Neuronal stem cell (in vitro differentiated cells): ENCODE results near the gene CLRN2.
"Not testable (repeated sequence)": the region's sequence is repeated elsewhere in the genome, so short reads cannot be mapped to it uniquely, and the experiment has no call there.

Source experiments
- DNase-seq: peaks from one replicate; pipeline ENCODE4 v3.0.0-alpha.2; 2013; ENCODE audit warnings: low spot score
- H2AFZ ChIP-seq: one replicate; pipeline ENCODE4 v1.6.1; 2013; ENCODE audit warnings: mild to moderate bottlenecking, low read length, inconsistent platforms
- H2AK5ac ChIP-seq: 2 replicates; pipeline ENCODE4 v1.6.1; 2013; ENCODE audit warnings: low read depth, mild to moderate bottlenecking, inconsistent platforms, low read length, moderate library complexity, mixed read lengths
- H2BK120ac ChIP-seq: 2 replicates; pipeline ENCODE4 v1.6.1; 2013; ENCODE audit warnings: low read depth, mild to moderate bottlenecking, inconsistent platforms, low read length, moderate library complexity, mixed read lengths
- H2BK12ac ChIP-seq: one replicate; pipeline ENCODE4 v1.6.1; 2013; ENCODE audit warnings: low read length, inconsistent platforms
- H2BK15ac ChIP-seq: 2 replicates; pipeline ENCODE4 v1.6.1; 2013; ENCODE audit warnings: mild to moderate bottlenecking, low read length, inconsistent platforms, mixed read lengths
- H2BK5ac ChIP-seq: one replicate; pipeline ENCODE4 v1.6.1; 2013; ENCODE audit warnings: inconsistent platforms, mild to moderate bottlenecking, low read length, moderate library complexity
- H3K14ac ChIP-seq: one replicate; pipeline ENCODE4 v1.6.1; 2013; ENCODE audit warnings: low read length, inconsistent platforms
- H3K18ac ChIP-seq: 2 replicates; pipeline ENCODE4 v1.6.1; 2013; ENCODE audit warnings: low read length, inconsistent platforms
- H3K23ac ChIP-seq: 2 replicates; pipeline ENCODE4 v1.6.1; 2013; ENCODE audit warnings: low read depth, mild to moderate bottlenecking, mixed read lengths, low read length, inconsistent platforms; ENCODE audit not compliant: poor library complexity
- H3K27ac ChIP-seq: replicated peaks from 3 replicates; pipeline ENCODE4 v1.5.1; 2013; ENCODE audit warnings: low read length, inconsistent platforms
- H3K27me3 ChIP-seq, 3 experiments: 2 replicates each; pipeline ENCODE4 v1.6.1; 2013; ENCODE audit warnings: low read length in 3 of 3, mild to moderate bottlenecking in 2 of 3, inconsistent platforms in 1 of 3, low read depth in 1 of 3, mixed read lengths in 1 of 3, moderate library complexity in 1 of 3; ENCODE audit not compliant: control insufficient read depth in 3 of 3, insufficient read depth in 3 of 3
- H3K36me3 ChIP-seq, 2 donors: replicated peaks in 1 of 2; 2 replicates each; pipeline ENCODE4 v1.6.1; 2013; ENCODE audit warnings: low read length in 2 of 2; ENCODE audit not compliant: control insufficient read depth in 2 of 2, insufficient read depth in 2 of 2
- H3K4ac ChIP-seq: 2 replicates; pipeline ENCODE4 v1.6.1; 2013; ENCODE audit warnings: inconsistent platforms, mild to moderate bottlenecking, low read length, moderate library complexity
- H3K4me1 ChIP-seq, 2 donors: 1 replicate in 1 of 2; 2 replicates in 1 of 2; pipeline ENCODE4 v1.6.1; 2013; ENCODE audit warnings: low read length in 2 of 2, low read depth in 1 of 2; ENCODE audit not compliant: control insufficient read depth in 2 of 2, insufficient read depth in 1 of 2
- H3K4me2 ChIP-seq: one replicate; pipeline ENCODE4 v1.6.1; 2013; ENCODE audit warnings: mild to moderate bottlenecking, low read length, inconsistent platforms; ENCODE audit not compliant: insufficient read depth, poor library complexity, severe bottlenecking
- H3K4me3 ChIP-seq, 2 donors: 2 replicates each; pipeline ENCODE4 v1.5.1; 2013; ENCODE audit warnings: low read length in 2 of 2, mild to moderate bottlenecking in 2 of 2, inconsistent platforms in 1 of 2, moderate library complexity in 1 of 2
- H3K79me1 ChIP-seq: one replicate; pipeline ENCODE4 v1.6.1; 2013; ENCODE audit warnings: low read depth, mild to moderate bottlenecking, inconsistent platforms, low read length, moderate library complexity
- H3K9ac ChIP-seq: one replicate; pipeline ENCODE4 v1.6.1; 2013; ENCODE audit warnings: mild to moderate bottlenecking, low read depth, low read length, inconsistent platforms; ENCODE audit not compliant: poor library complexity
- H3K9me3 ChIP-seq, 2 donors: replicated peaks in 1 of 2; 2 replicates each; pipeline versions ENCODE3 to v1.6.1; 2013; ENCODE audit warnings: low read length in 2 of 2, mild to moderate bottlenecking in 2 of 2, inconsistent platforms in 1 of 2, low read depth in 1 of 2, mixed read lengths in 1 of 2, moderate library complexity in 1 of 2; ENCODE audit not compliant: control insufficient read depth in 2 of 2, insufficient read depth in 1 of 2
- H4K8ac ChIP-seq: one replicate; pipeline ENCODE4 v1.6.1; 2013; ENCODE audit warnings: low read depth, mild to moderate bottlenecking, inconsistent platforms, low read length, moderate library complexity
- H4K91ac ChIP-seq: one replicate; pipeline ENCODE4 v1.6.1; 2013; ENCODE audit warnings: low read length, low read depth, mild to moderate bottlenecking, inconsistent platforms; ENCODE audit not compliant: poor library complexity
- WGBS, 2 donors: extraction: QIAGEN DNeasy Blood & Tissue Kit; methylation state at CpG; one replicate each; pipeline ENCODE4 v1.1.7; 2013; ENCODE audit warnings: missing lambda C conversion rate in 2 of 2, mixed read lengths in 1 of 2; ENCODE audit not compliant: insufficient read length in 2 of 2, insufficient replicate concordance in 1 of 2; ENCODE audit errors: extremely low coverage in 2 of 2; 5-methylcytosine and 5-hydroxymethylcytosine counted together

CLRN2 gene

DNA sequence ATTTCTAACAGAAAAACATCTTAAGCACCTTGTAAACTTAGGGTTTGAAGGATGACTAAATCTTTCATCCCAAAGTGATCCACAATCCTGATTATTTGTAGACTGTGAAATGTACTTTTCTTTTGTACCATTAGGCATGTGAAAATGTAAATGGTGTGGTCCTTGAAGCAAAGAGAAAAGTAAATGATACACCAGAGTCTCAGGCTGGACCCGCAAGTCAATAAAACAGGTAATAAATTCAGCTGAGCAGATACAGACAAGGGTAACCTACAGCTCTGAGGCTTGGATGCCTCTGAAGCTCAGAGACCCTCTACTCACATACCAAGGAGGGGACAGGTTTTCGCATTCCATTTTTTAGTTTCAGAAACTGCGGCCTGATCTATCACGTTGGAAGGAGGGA is 59.2 kb downstream of the CLRN2 start:
- H4K8ac ChIP-seq, result no peak overlapping the region
- H4K91ac ChIP-seq, result no peak overlapping the region
- H3K27ac ChIP-seq, result no peak overlapping the region
- DNase-seq, result no peak
- H2AFZ ChIP-seq, result no peak overlapping the region
- H3K36me3 ChIP-seq, result no peaks in the 10 kb centered on the region
- no peak overlapping the region for H2AK5ac ChIP-seq
- no peak overlapping the region for H3K9ac ChIP-seq
- no peak overlapping the region for H3K4me2 ChIP-seq
- no peak overlapping the region for H2BK120ac ChIP-seq
- H3K18ac ChIP-seq, result no peak overlapping the region
- no peak overlapping the region for H2BK5ac ChIP-seq
- no peak overlapping the region for H3K23ac ChIP-seq
- no peak overlapping the region for H2BK15ac ChIP-seq
- H3K9me3 ChIP-seq, result no peaks in the 10 kb centered on the region
- H3K4me1 ChIP-seq, result peaks cover 4 to 6% of the 10 kb centered on the region in 2 donors
- H3K4me3 ChIP-seq, result no peak overlapping the region
- H3K14ac ChIP-seq, result no peak overlapping the region
- no peak overlapping the region for H3K4ac ChIP-seq
- H3K27me3 ChIP-seq, result no peaks in the 10 kb centered on the region
- no peak overlapping the region for H2BK12ac ChIP-seq
- WGBS, 2 donors, result no CpG with 5 or more reads among the region's 4 CpGs
- no peaks in the 10 kb centered on the region for H3K79me1 ChIP-seq

DNA sequence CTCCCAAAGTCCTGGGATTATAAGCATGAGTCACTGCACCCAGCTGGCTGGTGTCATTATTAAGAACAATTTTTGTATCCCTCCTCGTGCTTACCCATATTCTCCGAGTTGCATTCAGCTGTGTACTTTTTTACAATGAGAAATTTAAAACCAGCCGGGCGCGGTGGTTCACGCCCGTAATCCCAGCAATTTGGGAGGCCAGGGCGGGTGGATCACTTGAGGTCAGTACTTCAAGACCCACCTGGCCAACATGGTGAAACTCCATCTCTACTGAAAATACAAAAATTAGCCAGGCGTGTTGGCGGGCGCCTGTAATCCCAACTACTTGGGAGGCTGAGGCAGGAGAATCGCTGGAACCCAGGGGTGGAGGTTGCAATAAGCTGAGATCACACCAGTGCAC is 60.2 kb downstream of the CLRN2 start:
- not testable (repeated sequence) for H3K4ac ChIP-seq, H3K9me3 ChIP-seq, H3K27ac ChIP-seq, H4K8ac ChIP-seq, H3K14ac ChIP-seq, DNase-seq, H2BK120ac ChIP-seq, H3K4me2 ChIP-seq, H2BK5ac ChIP-seq, H2AK5ac ChIP-seq, H3K36me3 ChIP-seq, H2BK15ac ChIP-seq, H2AFZ ChIP-seq, H3K9ac ChIP-seq, H4K91ac ChIP-seq, H2BK12ac ChIP-seq, H3K18ac ChIP-seq, H3K4me3 ChIP-seq, H3K4me1 ChIP-seq, H3K27me3 ChIP-seq, H3K23ac ChIP-seq, H3K79me1 ChIP-seq
- WGBS, 2 donors, result no CpG with 5 or more reads among the region's 12 CpGs
